Loucy (cell line): Measurements from ENCODE around the gene RELCH.

ENCODE experiments used
- CTCF ChIP-seq: fragments of 200-600 bp; sonication (generic); conservative IDR thresholded peaks from 2 replicates; pipeline ENCODE4 v1.5.1; 2014; ENCODE audit warnings: mild to moderate bottlenecking, antibody characterized with exemption, low read length
- EZH2phosphoT487 ChIP-seq: fragments of 200-600 bp; IDR thresholded peaks from 2 replicates; pipeline ENCODE4 v1.6.1; 2018; ENCODE audit warnings: antibody characterized with exemption, mild to moderate bottlenecking, moderate library complexity, borderline replicate concordance

GRCh38 chr18:62177271-62177670, 9.8 kb upstream of the RELCH start:
- no peak for TF ChIP-seq CTCF
- TF ChIP-seq EZH2phosphoT487 = no peak
